SU-DHL-6 (cell line): ENCODE measurements around the gene HABP4.

Source experiments
- H2AFZ ChIP-seq: fragments of 200-600 bp; sonication (generic); 2 replicates; pipeline ENCODE4 v1.6.1; 2014; ENCODE audit warnings: low read depth, mild to moderate bottlenecking, moderate library complexity, mixed read lengths, antibody characterized with exemption, low read length; ENCODE audit not compliant: severe bottlenecking
- H3F3A ChIP-seq: fragments of 200-600 bp; shearing (Covaris generic); 2 replicates; pipeline ENCODE4 v1.6.0; 2016; ENCODE audit warnings: antibody characterized with exemption, mild to moderate bottlenecking; ENCODE audit not compliant: insufficient read depth
- H3K27ac ChIP-seq: fragments of 200-600 bp; sonication (generic); 2 replicates; pipeline ENCODE4 v1.5.1; 2016; ENCODE audit warnings: low read depth, mild to moderate bottlenecking, low read length, moderate library complexity, mixed read lengths
- H3K27me3 ChIP-seq: fragments of 200-600 bp; sonication (generic), shearing (Covaris generic); 2 replicates; pipeline ENCODE4 v1.6.0; 2014; ENCODE audit warnings: mild to moderate bottlenecking, low read length
- H3K36me3 ChIP-seq: fragments of 200-600 bp; sonication (generic); 2 replicates; pipeline ENCODE4 v1.6.1; 2014; ENCODE audit warnings: mild to moderate bottlenecking, low read length, mixed read lengths
- H3K4me2 ChIP-seq: fragments of 300-600, 200-600 bp; shearing (Covaris generic), sonication (generic); 2 replicates; pipeline ENCODE4 v1.6.0; 2014; ENCODE audit warnings: low read length, low read depth, mild to moderate bottlenecking; ENCODE audit not compliant: poor library complexity, severe bottlenecking
- H3K4me3 ChIP-seq: fragments of 200-600 bp; sonication (generic); 2 replicates; pipeline ENCODE4 v1.5.1; 2014; ENCODE audit warnings: antibody characterized with exemption, low read length, mild to moderate bottlenecking, mixed read lengths; ENCODE audit not compliant: insufficient read depth, poor library complexity, severe bottlenecking
- H3K79me2 ChIP-seq: fragments of 200-600 bp; sonication (generic); 2 replicates; pipeline ENCODE4 v1.6.1; 2014; ENCODE audit warnings: mild to moderate bottlenecking, low read length, moderate library complexity; ENCODE audit not compliant: insufficient read depth
- H3K9ac ChIP-seq: fragments of 200-600 bp; sonication (generic); 2 replicates; pipeline ENCODE4 v1.7.0; 2014; ENCODE audit warnings: mild to moderate bottlenecking, low read length
- H3K9me2 ChIP-seq: fragments of 200-600 bp; sonication (generic); replicated peaks from 2 replicates; pipeline ENCODE4 v1.6.1; 2014; ENCODE audit warnings: low read length; ENCODE audit not compliant: insufficient read depth
- H3K9me3 ChIP-seq: fragments of 200-600 bp; sonication (generic); 2 replicates; pipeline ENCODE4 v1.6.1; 2014; ENCODE audit warnings: low read length, mixed read lengths; ENCODE audit not compliant: insufficient read depth
- H4K20me1 ChIP-seq: fragments of 200-600 bp; sonication (generic); 2 replicates; pipeline ENCODE4 v1.6.1; 2014; ENCODE audit warnings: low read depth, mild to moderate bottlenecking, antibody characterized with exemption, low read length, moderate library complexity, mixed read lengths
- CTCF ChIP-seq: fragments of 200-600 bp; sonication (generic); IDR thresholded peaks from one replicate; pipeline ENCODE4 v1.5.1; 2017; ENCODE audit warnings: antibody characterized with exemption, mild to moderate bottlenecking, low read length, moderate library complexity; ENCODE audit not compliant: insufficient read depth, poor library complexity, severe bottlenecking
- EZH2phosphoT487 ChIP-seq: fragments of 200-600 bp; sonication (generic), shearing (Covaris generic); conservative IDR thresholded peaks from 2 replicates; pipeline ENCODE4 v1.6.1; 2018; ENCODE audit warnings: mild to moderate bottlenecking, antibody characterized with exemption, low read length, moderate library complexity, mixed read lengths

The HABP4 gene

GRCh38 chr9:96430377-96430776 is 19.6 kb upstream of the HABP4 start:
- Histone ChIP-seq H3K4me3 (no peak overlapping the region), H4K20me1 (no peaks in the 10 kb centered on the region), H3K9me3 (no peaks in the 10 kb centered on the region), H3K79me2 (no peaks in the 10 kb centered on the region), H2AFZ (no peak overlapping the region), H3F3A (no peaks in the 10 kb centered on the region), H3K9me2 (no peaks in the 10 kb centered on the region), H3K9ac (no peak overlapping the region), H3K4me2 (no peak overlapping the region), H3K36me3 (no peaks in the 10 kb centered on the region), H3K27ac (no peak overlapping the region), H3K27me3 (no peaks in the 10 kb centered on the region)
- TF ChIP-seq EZH2phosphoT487: no peak
- TF ChIP-seq CTCF: no peak

DNA sequence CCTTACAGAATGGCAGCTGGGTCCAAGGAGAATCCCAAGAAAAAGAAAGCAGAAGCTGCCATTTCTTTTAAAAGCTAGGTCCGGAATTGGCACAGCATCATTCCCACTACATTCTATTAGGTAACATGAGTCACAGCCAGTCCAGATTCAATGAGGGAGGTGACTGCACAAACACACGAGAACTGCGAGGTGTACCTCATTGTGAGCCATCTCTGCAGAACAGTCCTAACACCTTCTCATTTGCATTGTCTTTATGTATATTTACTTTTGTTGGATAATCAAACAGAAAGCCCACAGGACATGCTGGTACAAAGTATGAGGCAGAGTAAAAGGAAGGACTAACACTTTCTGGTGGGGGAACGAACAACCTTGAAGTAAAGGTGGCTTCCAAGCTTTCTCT is 14.6 kb upstream of the HABP4 start:
- H3K4me2 ChIP-seq: no peak overlapping the region
- no peak overlapping the region for H3K27ac ChIP-seq
- H3K9me3 ChIP-seq: no peaks in the 10 kb centered on the region
- no peaks in the 10 kb centered on the region for H3K27me3 ChIP-seq
- H3K79me2 ChIP-seq: no peaks in the 10 kb centered on the region
- no peaks in the 10 kb centered on the region for H3F3A ChIP-seq
- no peak overlapping the region for H3K9ac ChIP-seq
- TF ChIP-seq EZH2phosphoT487 (no peak), CTCF (no peak)
- H3K4me3 ChIP-seq: no peak overlapping the region
- no peaks in the 10 kb centered on the region for H4K20me1 ChIP-seq
- no peak overlapping the region for H2AFZ ChIP-seq
- no peaks in the 10 kb centered on the region for H3K9me2 ChIP-seq
- H3K36me3 ChIP-seq: no peaks in the 10 kb centered on the region

DNA sequence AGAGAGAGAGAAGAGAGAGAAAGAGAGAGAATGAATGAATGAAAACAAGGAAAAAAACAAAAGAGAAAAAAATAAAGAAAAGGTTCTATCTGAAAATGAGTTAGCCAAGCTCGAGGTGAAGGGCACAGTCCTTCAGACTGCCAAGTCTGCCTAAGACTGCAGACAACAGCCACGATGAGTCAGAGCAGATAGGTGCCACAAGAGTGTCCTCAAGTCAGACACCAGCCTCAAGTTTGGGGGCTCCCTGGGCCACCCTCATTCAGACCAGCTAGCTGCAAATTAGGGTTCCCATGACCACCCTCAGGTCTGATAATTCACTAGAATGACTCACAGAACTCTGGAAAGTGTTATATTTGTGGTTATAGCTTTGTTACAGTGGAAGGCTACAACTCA is 13.9 kb upstream of the HABP4 start:
- no peak overlapping the region for H3K9ac ChIP-seq
- no peaks in the 10 kb centered on the region for H3K9me2 ChIP-seq
- H3F3A ChIP-seq: no peaks in the 10 kb centered on the region
- H3K4me3 ChIP-seq: no peak overlapping the region
- H3K9me3 ChIP-seq: no peaks in the 10 kb centered on the region
- no peaks in the 10 kb centered on the region for H3K79me2 ChIP-seq
- H2AFZ ChIP-seq: no peak overlapping the region
- no peak overlapping the region for H3K27ac ChIP-seq
- no peaks in the 10 kb centered on the region for H3K27me3 ChIP-seq
- TF ChIP-seq CTCF: no peak
- no peak for TF ChIP-seq EZH2phosphoT487
- no peaks in the 10 kb centered on the region for H3K36me3 ChIP-seq
- no peaks in the 10 kb centered on the region for H4K20me1 ChIP-seq
- H3K4me2 ChIP-seq: no peak overlapping the region
